Measurements from ENCODE around the gene MAP3K3.

- TF ChIP-seq CTCF (IDR thresholded peaks at IDR 0.05) (no peak), EZH2 (IDR thresholded peaks at IDR 0.05; ENCODE audit: borderline replicate concordance, insufficient read depth, low read depth, low read length, poor library complexity, severe bottlenecking) (no peak)
Measured at GRCh38 chr17:63694950-63695773, 72.9 kb downstream of the MAP3K3 start.
